Activated naive CD8-positive, alpha-beta T cell (primary cell): ENCODE data around the gene ATXN7L1.

Experiments used
- H3K27ac Mint-ChIP-seq: one replicate; pipeline ENCODE4 v1.8.0; 2021; ENCODE audit warnings: mixed read lengths
- H3K27me3 Mint-ChIP-seq: one replicate; pipeline ENCODE4 v1.8.0; 2021; ENCODE audit warnings: mixed read lengths
- H3K36me3 Mint-ChIP-seq: one replicate; pipeline ENCODE4 v1.8.0; 2021; ENCODE audit warnings: mixed read lengths
- H3K4me1 Mint-ChIP-seq: one replicate; pipeline ENCODE4 v1.8.0; 2021; ENCODE audit warnings: low read depth, mixed read lengths
- H3K4me3 Mint-ChIP-seq: one replicate; pipeline ENCODE4 v1.8.0; 2021; ENCODE audit warnings: mild to moderate bottlenecking, mixed read lengths
- H3K9me3 Mint-ChIP-seq: one replicate; pipeline ENCODE4 v1.8.0; 2021; ENCODE audit warnings: low read depth, mixed read lengths

ATXN7L1 gene

GRCh38 chr7:105876091-105876963, at the start of gene ATXN7L1:
ATXN7L1 (minus strand) TSS chr7:105876599; CDS start chr7:105876558, 41 bp downstream.
- no peaks in the 10 kb centered on the region for H3K27me3 Mint-ChIP-seq
- peak within 1 kb of the TSS; percentile 97 for H3K4me3 Mint-ChIP-seq
- H3K9me3 Mint-ChIP-seq, result no peaks in the 10 kb centered on the region
- peaks cover 62% of the 10 kb centered on the region for H3K4me1 Mint-ChIP-seq
- peak within 1 kb of the TSS; percentile 88 for H3K27ac Mint-ChIP-seq
- H3K36me3 Mint-ChIP-seq, result peaks cover 5% of the 10 kb centered on the region

- Mint-ChIP-seq H3K4me3 (no peak overlapping the region), H3K27me3 (no peaks in the 10 kb centered on the region), H3K4me1 (peaks cover 41% of the 10 kb centered on the region), H3K27ac (no peak overlapping the region), H3K36me3 (peaks cover 10% of the 10 kb centered on the region), H3K9me3 (no peaks in the 10 kb centered on the region)
Measured at GRCh38 chr7:105926131-105926530, 49.7 kb upstream of the ATXN7L1 start.

GRCh38 chr7:105924945-105925344, 48.5 kb upstream of the ATXN7L1 start:
- Mint-ChIP-seq H3K36me3 (peaks cover 9% of the 10 kb centered on the region), H3K9me3 (no peaks in the 10 kb centered on the region), H3K27me3 (no peaks in the 10 kb centered on the region), H3K27ac (peak overlapping the region; percentile 80), H3K4me3 (peak overlapping the region; percentile 15), H3K4me1 (peaks cover 41% of the 10 kb centered on the region)

- H3K9me3 Mint-ChIP-seq, result no peaks in the 10 kb centered on the region
- H3K4me3 Mint-ChIP-seq, result no peak overlapping the region
- peaks cover 26% of the 10 kb centered on the region for H3K4me1 Mint-ChIP-seq
- H3K27ac Mint-ChIP-seq, result no peak overlapping the region
- H3K27me3 Mint-ChIP-seq, result no peaks in the 10 kb centered on the region
- H3K36me3 Mint-ChIP-seq, result peaks cover 17% of the 10 kb centered on the region
Measured at GRCh38 chr7:105920766-105921165, 44.4 kb upstream of the ATXN7L1 start.

GRCh38 chr7:105917659-105918058, 41.3 kb upstream of the ATXN7L1 start:
- Mint-ChIP-seq H3K27me3 (no peaks in the 10 kb centered on the region), H3K27ac (no peak overlapping the region), H3K4me1 (peaks cover 2% of the 10 kb centered on the region), H3K9me3 (no peaks in the 10 kb centered on the region), H3K36me3 (peaks cover 18% of the 10 kb centered on the region), H3K4me3 (no peak overlapping the region)

GRCh38 chr7:105916603-105917002, 40.2 kb upstream of the ATXN7L1 start:
- Mint-ChIP-seq H3K4me3 (no peak overlapping the region), H3K4me1 (peaks cover 2% of the 10 kb centered on the region), H3K9me3 (no peaks in the 10 kb centered on the region), H3K36me3 (peaks cover 23% of the 10 kb centered on the region), H3K27ac (no peak overlapping the region), H3K27me3 (no peaks in the 10 kb centered on the region)

- H3K4me3 Mint-ChIP-seq, result no peak overlapping the region
- H3K9me3 Mint-ChIP-seq, result peaks cover 3% of the 10 kb centered on the region
- H3K4me1 Mint-ChIP-seq, result no peaks in the 10 kb centered on the region
- H3K36me3 Mint-ChIP-seq, result peaks cover 29% of the 10 kb centered on the region
- H3K27me3 Mint-ChIP-seq, result no peaks in the 10 kb centered on the region
- H3K27ac Mint-ChIP-seq, result no peak overlapping the region
Measured at GRCh38 chr7:105913947-105914346, 37.5 kb upstream of the ATXN7L1 start.

- Mint-ChIP-seq H3K27ac (no peak overlapping the region), H3K9me3 (peaks cover 3% of the 10 kb centered on the region), H3K4me1 (no peaks in the 10 kb centered on the region), H3K27me3 (no peaks in the 10 kb centered on the region), H3K4me3 (no peak overlapping the region), H3K36me3 (peaks cover 24% of the 10 kb centered on the region)
Measured at GRCh38 chr7:105911961-105912575, 35.7 kb upstream of the ATXN7L1 start.

- Mint-ChIP-seq H3K27ac (no peak overlapping the region), H3K9me3 (peaks cover 3% of the 10 kb centered on the region)
Measured at GRCh38 chr7:105910172-105910571, 33.8 kb upstream of the ATXN7L1 start.

GRCh38 chr7:105909742-105910141, 33.3 kb upstream of the ATXN7L1 start:
- Mint-ChIP-seq H3K9me3 (peaks cover 3% of the 10 kb centered on the region), H3K27ac (no peak overlapping the region), H3K4me3 (no peak overlapping the region), H3K36me3 (peaks cover 15% of the 10 kb centered on the region), H3K27me3 (no peaks in the 10 kb centered on the region), H3K4me1 (no peaks in the 10 kb centered on the region)

More at GRCh38 chr7:105910172-105910571, 33.8 kb upstream of the ATXN7L1 start:
- H3K4me3 Mint-ChIP-seq, result no peak overlapping the region
- H3K4me1 Mint-ChIP-seq, result no peaks in the 10 kb centered on the region
- H3K27me3 Mint-ChIP-seq, result no peaks in the 10 kb centered on the region
- peaks cover 16% of the 10 kb centered on the region for H3K36me3 Mint-ChIP-seq

GRCh38 chr7:105907129-105907846, 30.9 kb upstream of the ATXN7L1 start:
- Mint-ChIP-seq H3K4me3 (no peak overlapping the region), H3K27ac (no peak overlapping the region), H3K36me3 (peaks cover 15% of the 10 kb centered on the region), H3K4me1 (no peaks in the 10 kb centered on the region), H3K9me3 (peaks cover 3% of the 10 kb centered on the region), H3K27me3 (no peaks in the 10 kb centered on the region)

GRCh38 chr7:105906695-105907094, 30.3 kb upstream of the ATXN7L1 start:
- H3K4me1 Mint-ChIP-seq, result no peaks in the 10 kb centered on the region
- peaks cover 10% of the 10 kb centered on the region for H3K36me3 Mint-ChIP-seq
- H3K4me3 Mint-ChIP-seq, result no peak overlapping the region
- H3K9me3 Mint-ChIP-seq, result peaks cover 3% of the 10 kb centered on the region
- H3K27ac Mint-ChIP-seq, result no peak overlapping the region
- no peaks in the 10 kb centered on the region for H3K27me3 Mint-ChIP-seq

GRCh38 chr7:105905910-105906568, 29.6 kb upstream of the ATXN7L1 start:
- no peaks in the 10 kb centered on the region for H3K27me3 Mint-ChIP-seq
- H3K4me3 Mint-ChIP-seq, result no peak overlapping the region
- H3K9me3 Mint-ChIP-seq, result peaks cover 2% of the 10 kb centered on the region
- H3K36me3 Mint-ChIP-seq, result peaks cover 10% of the 10 kb centered on the region
- no peak overlapping the region for H3K27ac Mint-ChIP-seq
- H3K4me1 Mint-ChIP-seq, result no peaks in the 10 kb centered on the region

GRCh38 chr7:105905209-105905909, 29.0 kb upstream of the ATXN7L1 start:
- no peaks in the 10 kb centered on the region for H3K4me1 Mint-ChIP-seq
- no peaks in the 10 kb centered on the region for H3K27me3 Mint-ChIP-seq
- H3K4me3 Mint-ChIP-seq, result no peak overlapping the region
- H3K36me3 Mint-ChIP-seq, result peaks cover 6% of the 10 kb centered on the region
- H3K27ac Mint-ChIP-seq, result no peak overlapping the region
- H3K9me3 Mint-ChIP-seq, result no peaks in the 10 kb centered on the region
